HCEC 1CT (cell line): ENCODE results near the gene STK10.
"Not testable (repeated sequence)": the region's sequence is repeated elsewhere in the genome, so short reads cannot be mapped to it uniquely, and the experiment has no call there.

ENCODE experiments used
- DNase-seq: peaks from one replicate; pipeline ENCODE4 v3.0.0-alpha.2; 2017

The STK10 gene

DNA sequence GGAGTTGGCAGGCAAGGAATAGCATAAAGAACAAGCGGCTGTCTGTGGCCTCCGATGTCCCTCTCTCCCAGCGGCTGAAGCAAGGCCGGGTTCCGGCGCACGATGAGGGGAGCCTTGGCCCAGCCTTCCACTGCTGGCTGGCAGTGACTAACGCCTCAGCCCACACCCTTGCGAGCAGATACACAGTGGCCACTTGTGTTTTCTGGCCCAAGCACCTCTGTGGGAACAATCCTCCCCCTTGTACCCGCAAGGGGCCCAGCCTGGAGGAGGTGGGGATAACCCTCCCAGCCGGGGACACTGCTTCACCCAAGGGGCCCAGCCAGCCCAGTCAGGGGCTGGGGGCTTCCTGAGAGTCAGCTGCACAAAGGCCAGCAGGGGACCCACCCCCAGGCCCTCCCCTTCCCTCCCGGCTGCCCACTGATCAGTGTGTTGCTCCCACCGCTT, 23.2 kb downstream of the STK10 start:
- DNase-seq: no peak

DNA sequence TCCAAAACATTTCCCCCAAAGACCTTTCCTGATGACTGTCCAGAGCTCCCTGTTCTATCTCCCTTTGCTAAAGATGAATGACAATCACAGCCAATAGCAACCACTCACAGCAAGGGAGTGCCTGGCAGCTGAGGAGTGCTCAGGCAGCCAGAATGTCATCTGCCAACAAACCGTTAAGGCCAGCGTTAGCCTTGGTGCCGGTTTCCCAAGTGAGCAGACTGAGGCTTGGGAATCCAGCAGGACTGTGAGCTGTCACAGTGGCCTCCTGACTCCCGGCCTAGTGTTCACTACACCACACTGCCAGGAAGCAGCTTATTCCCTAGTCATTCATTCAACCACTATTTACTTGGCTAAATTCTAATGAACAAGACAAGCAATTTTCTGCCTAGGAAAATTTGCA, 24.7 kb downstream of the STK10 start:
- no peak for DNase-seq

DNA sequence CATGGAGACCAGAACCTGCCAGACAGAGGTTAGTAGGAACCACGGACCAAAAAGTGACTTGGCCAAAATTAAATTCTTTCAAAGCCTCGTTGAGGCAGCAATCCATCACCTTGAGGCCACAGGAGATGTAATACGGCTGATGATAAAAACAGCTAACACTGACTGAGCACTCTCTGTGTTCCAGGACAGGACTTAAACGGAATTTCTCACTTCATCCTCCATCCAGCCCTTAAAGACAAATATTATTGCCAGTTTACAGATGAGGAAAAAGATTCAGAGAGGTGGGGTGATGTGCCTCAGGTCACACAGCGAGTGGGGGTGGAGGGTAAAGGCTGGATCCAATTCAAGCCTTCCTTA, 25.1 kb downstream of the STK10 start:
- DNase-seq: no peak

DNA sequence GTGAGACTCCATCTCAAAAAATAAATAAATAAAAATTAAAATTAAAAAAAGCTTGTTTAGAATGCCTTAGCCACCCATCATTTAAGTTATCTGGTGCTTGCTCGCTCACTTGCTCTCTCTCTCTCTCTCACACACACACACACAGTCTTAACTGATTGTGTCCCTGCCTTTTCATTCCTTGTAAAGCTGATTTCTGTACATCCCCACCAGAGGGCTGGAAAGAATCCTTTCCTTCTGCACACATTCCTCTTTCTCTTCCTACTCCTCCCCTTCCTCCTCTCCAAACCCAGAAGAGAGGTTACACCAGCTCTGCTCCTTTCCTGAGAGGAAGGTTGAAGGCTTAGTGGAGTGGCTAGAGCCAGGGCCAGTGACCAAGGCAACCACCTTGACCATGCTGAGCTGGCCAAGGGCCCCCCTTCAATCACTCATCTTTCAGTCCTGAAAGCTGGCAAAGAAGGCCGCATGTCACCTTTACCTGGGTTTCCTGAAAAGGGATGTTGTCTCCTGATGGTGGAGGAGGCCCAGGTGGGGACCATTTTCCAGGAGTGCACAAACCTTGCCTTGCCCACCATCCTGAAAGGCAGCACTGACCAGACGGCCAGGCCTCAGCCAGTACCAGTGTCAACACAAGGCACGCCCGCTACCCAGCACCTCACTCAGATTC, 25.6 kb downstream of the STK10 start:
- peak; percentile 4 for DNase-seq

DNA sequence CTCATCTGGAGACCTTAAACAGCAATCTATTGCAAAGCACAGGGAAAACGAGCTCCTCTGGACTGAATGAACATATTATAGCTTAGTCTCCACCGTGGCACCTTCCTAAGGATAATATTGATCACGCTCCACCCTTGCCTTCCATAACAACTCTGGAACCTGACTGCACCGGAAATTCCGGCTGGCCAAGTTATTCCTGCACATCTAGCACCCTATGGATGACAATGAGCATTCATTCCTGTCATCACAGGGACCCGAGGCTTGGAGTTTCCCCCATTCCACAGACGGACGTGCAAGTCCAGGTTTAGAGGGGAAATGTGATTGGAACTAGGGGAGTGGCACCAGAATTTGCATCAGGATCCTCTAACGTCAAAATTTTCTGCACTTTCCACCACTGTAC, 27.5 kb downstream of the STK10 start:
- no peak for DNase-seq

DNA sequence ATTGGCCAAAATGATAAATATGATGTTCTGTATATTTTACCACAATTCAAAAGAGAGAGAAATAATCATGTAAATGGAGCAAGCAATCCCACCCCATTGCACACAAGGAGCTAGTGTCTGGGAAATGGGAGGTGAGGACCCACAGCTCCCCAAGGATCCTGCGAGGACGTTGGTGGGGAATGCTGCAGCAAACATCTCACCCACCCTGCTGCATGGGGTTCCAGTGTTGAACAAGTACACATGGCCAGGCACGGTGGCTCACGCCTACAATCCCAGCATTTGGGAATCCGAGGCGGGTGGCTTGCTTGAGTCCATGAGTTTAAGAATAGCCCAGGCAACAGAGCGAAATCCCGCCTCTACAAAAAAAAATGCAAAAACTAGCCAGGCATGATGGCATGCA, 29.0 kb downstream of the STK10 start:
- DNase-seq: no peak

DNA sequence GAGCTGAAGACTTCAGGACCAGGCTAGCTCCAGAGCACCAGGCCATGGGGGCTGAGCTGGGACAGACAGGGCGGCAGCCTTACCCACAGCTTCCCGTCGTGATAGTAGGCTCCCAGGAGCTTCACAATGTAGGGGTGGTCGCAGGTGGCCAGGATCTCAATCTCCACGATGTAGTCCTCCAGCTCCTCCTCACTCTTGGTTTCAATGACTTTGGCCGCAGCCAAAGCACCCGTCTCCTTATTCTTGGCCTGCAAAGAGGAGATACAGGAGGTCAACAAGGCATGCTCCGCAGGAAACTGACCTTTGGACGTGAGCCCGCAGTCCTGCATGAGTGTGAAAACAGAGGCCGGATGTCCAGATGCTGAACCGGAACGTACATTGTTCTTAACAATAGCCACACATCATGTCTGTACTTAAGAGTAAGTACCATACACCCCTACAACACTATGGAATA, 31.5 kb downstream of the STK10 start:
- DNase-seq: no peak

DNA sequence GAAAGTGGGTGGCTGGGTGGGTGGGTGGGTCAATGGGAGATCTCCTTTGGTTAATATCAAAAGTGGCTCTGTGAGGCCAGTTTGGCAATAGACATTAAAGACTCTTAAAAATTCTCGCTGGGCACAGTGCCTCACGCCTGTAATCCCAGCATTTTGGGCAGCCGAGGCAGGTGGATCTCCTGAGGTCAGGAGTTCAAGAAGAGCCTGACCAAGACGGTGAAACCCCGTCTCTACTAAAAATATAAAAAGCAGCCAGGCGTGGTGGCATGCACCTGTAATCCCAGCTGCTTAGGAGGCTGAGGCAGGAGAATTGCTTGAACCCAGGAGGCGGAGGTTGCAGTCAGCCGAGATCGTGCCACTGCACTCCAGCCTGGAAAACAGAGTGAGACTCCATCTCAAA, 32.9 kb downstream of the STK10 start:
- DNase-seq: not testable (repeated sequence)

DNA sequence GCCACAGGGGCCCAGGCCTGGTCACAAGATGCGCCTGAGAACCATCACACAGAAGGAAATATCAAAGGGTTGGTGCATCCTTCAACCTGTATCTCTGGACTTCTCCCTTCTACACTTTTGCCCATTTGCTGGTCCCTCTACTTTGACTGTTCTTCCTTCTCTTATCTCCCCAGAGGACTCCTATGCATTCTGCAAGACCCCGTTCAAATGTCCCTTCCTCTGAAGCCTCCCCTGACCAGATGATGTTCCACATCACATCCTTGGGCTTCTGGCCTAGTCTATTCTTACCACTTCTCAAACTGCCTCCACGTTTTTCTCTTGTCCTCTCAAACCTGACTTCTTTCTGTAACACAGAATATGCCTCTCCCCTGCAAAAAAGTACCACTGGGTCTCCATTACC, 34.3 kb downstream of the STK10 start:
- DNase-seq: no peak

DNA sequence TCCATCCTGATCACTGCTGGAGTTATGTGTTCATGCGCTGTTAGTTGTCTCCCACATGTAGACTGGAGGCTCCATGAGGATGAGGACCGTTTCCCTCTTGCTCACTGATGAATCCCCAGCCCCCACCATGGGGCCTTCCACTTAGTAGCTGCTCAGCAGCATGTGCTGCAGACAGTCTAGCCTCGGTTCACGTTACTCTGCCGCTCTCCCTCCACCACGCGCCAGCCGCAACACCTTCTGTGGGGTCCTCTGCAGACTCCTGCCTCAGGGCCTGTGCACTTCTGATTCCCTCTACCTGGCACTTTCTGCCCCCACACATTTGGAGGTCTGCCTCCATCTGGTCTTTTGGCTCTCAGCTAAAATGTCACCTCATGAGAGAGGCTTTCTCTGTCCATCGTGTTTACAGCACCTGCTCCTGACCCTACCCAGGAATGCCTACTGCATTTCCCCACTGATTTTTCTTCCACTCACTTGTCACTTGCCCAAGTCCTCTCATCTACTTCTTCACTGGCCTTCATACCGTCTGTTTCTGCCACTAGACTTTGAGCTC, 36.3 kb downstream of the STK10 start:
- no peak for DNase-seq

DNA sequence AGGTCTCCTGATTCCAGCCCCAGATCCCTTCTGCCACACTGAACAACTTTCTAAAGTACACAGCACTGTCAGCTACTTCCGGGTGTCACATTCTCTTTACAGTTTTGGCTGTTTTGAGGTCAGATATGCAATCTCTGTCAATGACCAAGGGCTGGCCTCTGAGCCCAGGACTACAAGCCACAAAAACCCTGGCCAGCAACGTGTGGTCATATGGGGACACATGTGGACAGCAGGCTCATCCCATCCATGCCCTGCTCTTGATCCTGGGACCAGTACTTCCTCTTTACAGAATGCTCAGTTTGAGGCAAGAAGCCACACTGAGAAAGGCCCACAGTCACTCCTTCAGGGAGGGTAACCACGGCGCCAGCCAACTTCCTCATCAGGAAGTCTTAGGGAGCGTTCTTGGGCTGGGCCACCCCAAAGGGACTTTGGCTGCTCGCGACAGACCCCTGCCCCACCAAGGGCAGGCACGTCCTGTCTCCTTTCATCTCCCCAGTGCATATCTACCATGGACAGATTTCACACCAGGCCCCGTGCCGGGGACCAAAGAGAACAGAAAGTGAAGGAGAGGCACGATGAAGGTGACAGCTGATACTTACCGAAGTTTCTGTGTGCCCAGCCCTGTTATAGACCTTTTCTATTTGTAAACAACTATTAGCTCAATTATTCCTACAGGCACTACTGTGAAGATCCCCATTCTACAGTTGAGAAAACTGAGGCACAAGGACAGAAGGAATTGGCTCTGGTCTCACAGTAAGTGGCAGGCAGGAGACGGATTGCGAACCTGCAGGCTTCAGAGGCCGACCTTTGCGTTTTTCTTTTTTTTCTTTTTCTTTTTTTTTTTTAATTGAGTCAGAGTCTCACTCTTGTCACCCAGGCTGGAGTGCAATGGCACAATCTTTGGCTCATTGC, 37.3 kb downstream of the STK10 start:
- no peak for DNase-seq

DNA sequence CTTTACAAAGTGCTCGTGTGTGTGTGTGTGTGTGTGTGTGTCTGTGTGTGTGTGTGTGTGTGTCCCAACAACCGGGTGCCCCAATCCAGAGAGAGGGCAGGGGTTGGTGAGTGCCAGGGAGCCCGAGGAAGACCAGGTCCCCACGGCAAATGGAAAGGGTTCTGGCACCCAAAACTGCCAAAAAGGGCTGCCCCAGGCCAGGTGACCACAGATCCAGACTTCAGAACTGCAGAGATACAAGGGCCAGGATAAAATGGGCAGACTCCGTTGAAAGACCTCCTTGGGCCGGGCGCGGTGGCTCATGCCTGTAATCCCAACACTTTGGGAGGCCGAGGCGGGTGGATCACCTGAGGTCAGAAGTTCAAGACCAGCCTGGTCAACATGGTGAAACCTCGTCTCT, 38.5 kb downstream of the STK10 start:
- DNase-seq: not testable (repeated sequence)

DNA sequence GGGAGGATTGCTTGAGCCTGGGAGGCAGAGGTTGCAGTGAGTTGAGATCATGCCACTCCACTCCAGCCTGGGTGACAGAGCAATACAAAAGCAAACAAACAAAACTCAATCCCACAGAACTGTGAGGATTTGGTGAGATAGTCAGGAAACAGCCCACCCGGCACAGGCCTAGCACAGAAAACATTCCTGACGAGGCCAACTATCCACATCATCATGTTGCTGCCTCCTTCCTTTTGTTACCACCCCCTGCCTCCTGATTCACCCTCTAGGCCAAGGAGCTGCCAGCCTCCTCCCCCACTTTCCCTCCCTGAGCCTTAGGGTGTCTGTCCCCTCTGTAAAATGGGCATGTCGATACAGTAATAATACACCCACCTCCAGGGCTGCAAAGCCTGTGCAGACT, 39.0 kb downstream of the STK10 start:
- peak; percentile 41 for DNase-seq

DNA sequence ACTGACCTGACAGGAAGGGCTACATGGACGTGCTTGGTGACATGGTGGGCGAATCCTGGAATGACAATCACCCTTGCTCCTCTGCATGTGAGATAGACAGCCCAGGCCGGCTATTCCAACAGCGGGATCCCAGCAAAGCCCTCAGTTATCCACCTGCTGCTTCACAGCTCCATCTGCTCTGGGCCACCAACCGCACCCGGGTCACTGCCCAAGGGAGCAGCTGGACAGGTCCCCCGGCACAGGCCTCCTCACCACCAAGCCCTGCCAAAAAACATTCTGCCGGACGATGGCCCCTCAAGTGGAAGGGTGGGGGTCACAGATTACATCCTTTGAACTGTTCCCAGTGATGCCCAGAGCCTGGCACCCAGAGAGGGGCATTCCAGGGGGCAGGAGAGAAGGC, 39.6 kb downstream of the STK10 start:
- no peak for DNase-seq

DNA sequence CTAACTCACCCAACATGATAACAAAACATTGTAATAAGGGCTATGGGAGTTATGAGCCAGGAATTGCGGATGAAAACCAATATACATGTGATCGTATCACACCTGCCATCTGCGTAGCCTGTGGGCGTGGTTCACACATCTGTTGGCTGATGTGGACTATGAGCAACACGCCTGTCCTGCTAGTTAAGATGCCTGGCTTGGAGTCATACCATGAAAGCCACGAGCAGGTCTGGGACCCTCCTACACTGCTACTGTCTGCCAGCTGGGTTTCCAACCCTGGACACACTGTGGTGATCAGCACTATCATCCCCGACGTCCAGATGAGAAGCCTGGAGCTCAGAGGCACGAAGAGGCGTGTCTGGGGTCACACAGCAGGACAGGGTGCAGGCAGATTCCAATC, 40.2 kb downstream of the STK10 start:
- no peak for DNase-seq

DNA sequence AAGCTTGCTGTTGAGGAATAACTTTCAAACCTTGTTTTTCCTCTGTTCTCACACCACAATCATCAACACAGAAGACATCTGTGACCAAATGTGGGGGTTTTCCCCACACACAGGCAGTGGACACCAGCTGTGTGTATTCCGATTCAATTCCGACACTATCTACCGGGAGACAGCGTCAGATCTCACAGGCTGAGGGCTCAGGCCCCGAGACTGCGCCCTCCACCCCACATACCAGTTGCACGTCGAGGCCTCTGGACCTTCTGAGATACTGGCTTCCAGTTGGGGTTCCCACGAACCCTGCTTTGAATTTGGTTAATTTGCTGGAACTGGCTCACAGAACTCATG, 41.3 kb downstream of the STK10 start:
- DNase-seq: no peak

DNA sequence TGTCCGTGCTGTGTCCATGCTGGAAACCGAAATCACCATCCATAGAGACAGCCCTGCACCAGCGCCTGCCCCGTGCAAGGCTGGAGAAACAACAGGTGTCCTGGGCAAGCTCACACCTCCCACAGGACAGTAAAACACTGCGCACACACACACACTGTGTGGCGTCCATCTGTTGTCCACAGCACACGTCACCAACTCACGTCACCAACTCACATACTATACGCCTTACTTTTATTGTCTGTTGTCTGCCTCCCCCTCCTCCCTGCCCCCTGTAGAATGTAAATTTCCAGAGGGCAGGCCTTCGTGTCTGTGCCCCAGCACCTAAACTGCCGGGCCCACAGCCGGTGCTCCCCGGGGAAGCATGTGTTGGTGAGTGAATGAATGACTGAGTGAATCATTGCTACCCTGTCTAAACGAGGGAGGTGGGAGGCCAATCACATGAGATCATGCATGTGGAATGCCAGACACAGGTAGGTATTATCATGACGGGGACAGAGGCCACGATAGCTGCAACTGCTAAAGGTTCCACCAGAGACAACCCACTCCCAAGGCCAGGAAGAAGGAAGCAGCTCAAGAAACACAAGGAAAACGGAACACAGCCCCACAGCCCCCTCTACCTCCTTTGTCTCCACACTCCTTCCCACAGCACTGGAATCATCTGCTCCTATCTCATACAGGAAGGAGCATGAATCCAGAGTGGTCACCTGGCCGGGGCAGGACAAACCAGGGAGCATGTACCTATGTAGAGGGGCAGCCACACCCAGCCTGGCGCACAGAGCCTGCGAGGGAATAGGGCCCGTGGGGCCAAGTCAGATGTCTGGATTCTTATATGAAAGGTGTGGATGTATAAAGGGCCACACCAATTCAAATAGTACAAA, 41.9 kb downstream of the STK10 start:
- DNase-seq: no peak

DNA sequence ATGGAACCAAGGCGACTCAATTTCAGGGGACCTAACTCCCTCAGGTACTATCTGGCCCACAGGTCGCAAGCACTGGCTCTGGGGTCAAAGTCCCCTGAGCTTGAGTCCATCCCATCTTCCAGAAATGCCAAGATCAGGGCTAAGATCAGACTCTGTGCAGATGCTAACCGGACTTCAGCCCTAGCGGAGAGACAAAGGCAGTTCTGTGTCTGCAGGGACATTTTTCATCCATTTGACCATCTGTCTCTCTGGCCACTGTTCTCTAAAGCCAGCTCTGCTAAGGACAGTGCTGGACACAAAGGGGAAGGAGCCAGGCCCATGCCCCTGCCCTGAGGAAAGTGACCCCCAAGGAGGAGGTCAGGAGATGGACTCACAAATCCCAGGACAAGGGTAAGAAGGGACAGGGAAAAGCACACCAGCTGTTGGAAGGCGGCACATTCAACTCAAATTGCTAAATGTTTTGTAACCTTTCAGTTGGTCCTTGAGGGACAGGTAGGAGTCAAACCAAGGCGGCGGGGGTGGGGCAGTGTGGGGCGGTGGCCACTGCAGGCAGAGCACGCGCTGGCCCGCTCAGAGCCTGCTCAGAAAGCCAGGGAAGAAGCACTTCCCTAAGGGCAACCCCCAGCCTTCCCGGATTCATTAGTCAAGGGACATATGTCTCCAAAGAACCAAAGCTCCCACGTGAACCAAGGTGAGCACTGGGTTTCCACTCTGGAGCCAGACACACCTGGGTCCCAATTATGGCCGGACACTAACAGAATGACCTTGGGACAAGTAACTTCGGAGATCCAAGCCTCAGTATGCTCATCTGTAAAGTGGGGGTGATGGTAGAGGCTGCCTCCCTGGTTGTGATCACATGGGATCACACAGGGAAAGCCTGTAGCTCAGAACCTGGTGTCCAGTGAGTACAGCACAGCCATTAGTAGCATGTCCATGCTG, 42.8 kb downstream of the STK10 start:
- DNase-seq: no peak

DNA sequence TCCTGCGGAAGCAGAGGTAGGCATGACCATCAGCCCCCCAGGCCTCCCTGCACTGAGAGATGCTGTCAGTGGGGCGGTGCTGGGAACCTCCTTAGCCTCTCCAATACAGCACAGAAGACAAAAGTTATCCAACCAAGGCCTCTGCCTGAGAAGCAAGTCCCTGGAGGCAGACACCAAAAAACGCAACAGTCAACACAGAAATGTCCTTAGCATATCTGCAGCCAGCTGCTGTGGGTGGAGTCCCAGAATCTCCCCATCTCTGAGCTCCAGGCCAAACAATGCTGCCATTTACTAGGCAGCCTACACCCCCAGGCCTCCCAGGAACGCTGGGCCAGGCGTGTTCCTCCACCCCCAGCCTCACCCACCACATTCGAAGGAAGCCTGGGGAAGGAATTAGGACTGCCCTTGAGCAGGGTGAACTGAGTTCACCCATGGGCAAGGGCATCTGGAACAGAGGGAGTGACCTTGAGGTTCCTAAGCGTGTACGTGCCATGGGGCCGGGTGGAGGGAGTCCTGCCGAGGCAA, 43.7 kb downstream of the STK10 start:
- DNase-seq: no peak

DNA sequence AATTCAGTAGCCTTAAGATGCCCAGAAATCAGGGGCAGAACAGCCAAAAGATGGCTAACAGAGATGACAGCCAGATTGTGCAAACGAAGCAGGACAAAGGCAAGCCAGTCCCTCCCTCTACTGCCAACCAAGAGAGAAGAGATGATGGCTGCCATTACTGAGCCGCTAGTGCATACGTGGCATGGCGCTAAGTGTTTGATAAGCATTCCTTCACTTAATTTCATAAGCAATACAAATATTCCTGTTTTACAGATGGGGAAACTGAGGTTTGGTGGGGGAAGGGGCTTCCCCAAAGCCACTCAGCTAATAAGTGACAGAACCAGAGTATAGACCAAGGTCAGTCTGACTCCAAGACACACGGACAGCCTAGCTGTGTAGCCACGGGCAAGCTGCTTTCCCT, 44.1 kb downstream of the STK10 start:
- no peak for DNase-seq

DNA sequence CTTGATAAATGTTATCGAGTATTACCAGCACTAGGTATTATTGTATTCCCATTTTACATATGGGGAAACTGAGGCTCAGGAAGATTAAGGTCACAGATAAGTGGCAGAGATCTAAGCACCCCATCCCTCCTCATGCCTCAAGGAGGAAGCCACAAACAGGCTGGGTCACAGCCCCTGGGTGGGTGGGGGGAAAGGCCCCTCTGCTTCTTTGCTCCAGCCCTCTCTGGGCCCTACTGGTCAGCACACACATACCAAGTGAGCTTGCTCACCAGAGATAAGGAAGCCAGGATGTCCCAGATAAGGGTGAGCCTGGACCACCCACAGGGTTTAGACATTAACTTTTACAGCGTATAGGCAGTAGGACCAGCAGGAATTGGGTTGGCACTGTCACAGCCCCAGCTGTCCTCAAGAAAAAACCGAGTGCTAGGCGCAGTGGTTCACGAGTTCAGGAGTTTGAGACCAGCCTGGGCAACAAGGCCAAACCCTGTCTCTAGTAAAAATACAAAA, 45.3 kb downstream of the STK10 start:
- no peak for DNase-seq

DNA sequence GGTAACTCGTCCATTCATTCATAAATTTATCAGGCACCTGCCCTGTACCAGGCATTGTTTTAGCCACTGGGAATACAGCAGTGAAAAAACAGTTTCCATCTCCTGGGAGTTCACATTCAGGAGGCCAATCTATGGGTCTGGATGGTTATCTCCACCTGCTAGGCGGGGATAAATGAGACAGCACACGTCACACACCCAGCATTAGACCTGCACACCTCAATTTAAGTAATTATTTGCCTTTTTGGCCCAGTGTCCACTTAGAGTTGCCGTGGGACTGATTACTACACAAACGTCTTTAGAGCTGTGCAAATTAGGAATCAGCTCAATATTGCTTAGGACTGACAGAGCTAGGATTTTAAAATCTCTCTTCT, 46.1 kb downstream of the STK10 start:
- no peak for DNase-seq
